HepG2 (cell line): Measurements from ENCODE around the gene CBFA2T2. TPM values are rescaled to one million over a fixed set of nuclear protein-coding genes. Genes with fewer than 3 reads are reported as not detected.

Source experiments
- CENPT ChIP-seq: sonication (generic); formaldehyde crosslinking; IDR thresholded peaks from 2 replicates; pipeline ENCODE4 v1.8.0; 2022; ENCODE audit warnings: low read depth, mild to moderate bottlenecking, moderate library complexity, missing genetic modification reagents
- ERF ChIP-seq: IDR thresholded peaks from 2 replicates; pipeline ENCODE4 v1.6.1; 2018; ENCODE audit warnings: missing biosample characterization, missing genetic modification reagents
- HHEX ChIP-seq: IDR thresholded peaks from 2 replicates; pipeline ENCODE4 v1.6.1; 2016; ENCODE audit warnings: control low read depth
- IRF1 ChIP-seq: sonication (generic); formaldehyde crosslinking; IDR thresholded peaks from 2 replicates; pipeline ENCODE4 v1.4.0; 2020; ENCODE audit warnings: low read depth, mild to moderate bottlenecking, missing genetic modification reagents
- MXD3 ChIP-seq: IDR thresholded peaks from 2 replicates; pipeline ENCODE4 v1.6.1; 2016; ENCODE audit warnings: mild to moderate bottlenecking, missing biosample characterization, missing genetic modification reagents
- NFE2 ChIP-seq: sonication (generic); formaldehyde crosslinking; IDR thresholded peaks from 2 replicates; pipeline ENCODE4 v1.4.0; 2020; ENCODE audit warnings: missing genetic modification reagents
- SP140L ChIP-seq: sonication (generic); formaldehyde crosslinking; IDR thresholded peaks from 2 replicates; pipeline ENCODE4 v1.4.0; 2020; ENCODE audit warnings: missing genetic modification reagents, borderline replicate concordance
- ZFP41 ChIP-seq: sonication (generic); formaldehyde crosslinking; IDR thresholded peaks from 2 replicates; pipeline ENCODE4 v1.4.0; 2020; ENCODE audit warnings: mild to moderate bottlenecking, missing genetic modification reagents, borderline replicate concordance
- ZNF281 ChIP-seq: sonication (generic); formaldehyde crosslinking; IDR thresholded peaks from 2 replicates; pipeline ENCODE4 v1.4.0; 2020; ENCODE audit warnings: missing genetic modification reagents, borderline replicate concordance
- ZNF761 ChIP-seq: sonication (generic); formaldehyde crosslinking; conservative IDR thresholded peaks from 2 replicates; pipeline ENCODE4 v1.4.0; 2020; ENCODE audit warnings: mild to moderate bottlenecking, missing genetic modification reagents
- ZNF766 ChIP-seq: sonication (generic); formaldehyde crosslinking; IDR thresholded peaks from 2 replicates; pipeline ENCODE4 v1.5.0; 2020; ENCODE audit warnings: missing genetic modification reagents, borderline replicate concordance
- ZNF879 ChIP-seq: sonication (generic); formaldehyde crosslinking; IDR thresholded peaks from 2 replicates; pipeline ENCODE4 v1.8.1; 2023; ENCODE audit warnings: missing genetic modification reagents
- polyA plus RNA-seq, 8 experiments: library from polyadenylated mRNA; depleted of rRNA in 3 of 8; stranded (reverse) in 7 of 8; unstranded in 1 of 8; fragments of >200 nt; fragmentation: Illumina TruSeq in 4 of 8; extraction: Trizol in 4 of 8; gene quantifications; 2 replicates each; pipeline versions ENCODE4 v1.2.1 to v1.2.3, GENCODE V29; 2011 to 2016; ENCODE audit warnings: low read depth in 4 of 8, missing spikeins in 1 of 8, mixed read lengths in 1 of 8; ENCODE audit not compliant: insufficient read depth in 1 of 8
- total RNA-seq, 5 experiments: library from RNA; depleted of rRNA; stranded (reverse); fragments of >200 nt; fragmentation: Illumina TruSeq; extraction: Trizol; gene quantifications; 2 replicates each; pipeline ENCODE4 v1.2.3, GENCODE V29; 2016; ENCODE audit warnings: low read depth in 1 of 5

Gene CBFA2T2
- total and polyA plus RNA-seq, 2 of the 13 experiments (the other 11 are each of a cell fraction or from before 2014, with no cell fraction given) = 6.3 to 21.2 TPM

- TF ChIP-seq ZNF281 (CRISPR knock-in tag) = no peak
- TF ChIP-seq CENPT = peak; percentile 88
- peak; percentile 84; the same call in 1 of the 2 replicates for TF ChIP-seq SP140L (CRISPR knock-in tag)
- TF ChIP-seq ZNF761 (CRISPR knock-in tag) = peak; percentile 92
- TF ChIP-seq NFE2 (CRISPR knock-in tag) = no peak
- no peak for TF ChIP-seq HHEX
- peak; percentile 38; the same call in 1 of the 2 replicates for TF ChIP-seq ZNF766 (CRISPR knock-in tag)
- no peak; the same call in 1 of the 2 replicates for TF ChIP-seq ZFP41
- TF ChIP-seq MXD3 (CRISPR knock-in tag) = peak; percentile 94
- peak; percentile 15; the same call in 1 of the 2 replicates for TF ChIP-seq IRF1 (CRISPR knock-in tag)
- TF ChIP-seq ZNF879 (CRISPR knock-in tag) = peak; percentile 94
- peak; percentile 94 for TF ChIP-seq ERF (CRISPR knock-in tag)
- TF ChIP-seq, all 625 proteins: peak for 389
These were observed 173.5 kb downstream of the CBFA2T2 start (continued) for GRCh38 chr20:33663161-33664084.
